HG02981 (cell line): ENCODE data around the gene MTG2.
A peak's percentile ranks its signal among the peaks of the same experiment; 100 is the strongest.

ENCODE experiments used
- ATAC-seq: cut with Tn5 transposase; IDR thresholded peaks from one replicate; pipeline ENCODE4 v1.9.1; 2021; ENCODE audit warnings: mild to moderate bottlenecking, moderate library complexity; ENCODE audit not compliant: unreplicated experiment

Gene MTG2

DNA sequence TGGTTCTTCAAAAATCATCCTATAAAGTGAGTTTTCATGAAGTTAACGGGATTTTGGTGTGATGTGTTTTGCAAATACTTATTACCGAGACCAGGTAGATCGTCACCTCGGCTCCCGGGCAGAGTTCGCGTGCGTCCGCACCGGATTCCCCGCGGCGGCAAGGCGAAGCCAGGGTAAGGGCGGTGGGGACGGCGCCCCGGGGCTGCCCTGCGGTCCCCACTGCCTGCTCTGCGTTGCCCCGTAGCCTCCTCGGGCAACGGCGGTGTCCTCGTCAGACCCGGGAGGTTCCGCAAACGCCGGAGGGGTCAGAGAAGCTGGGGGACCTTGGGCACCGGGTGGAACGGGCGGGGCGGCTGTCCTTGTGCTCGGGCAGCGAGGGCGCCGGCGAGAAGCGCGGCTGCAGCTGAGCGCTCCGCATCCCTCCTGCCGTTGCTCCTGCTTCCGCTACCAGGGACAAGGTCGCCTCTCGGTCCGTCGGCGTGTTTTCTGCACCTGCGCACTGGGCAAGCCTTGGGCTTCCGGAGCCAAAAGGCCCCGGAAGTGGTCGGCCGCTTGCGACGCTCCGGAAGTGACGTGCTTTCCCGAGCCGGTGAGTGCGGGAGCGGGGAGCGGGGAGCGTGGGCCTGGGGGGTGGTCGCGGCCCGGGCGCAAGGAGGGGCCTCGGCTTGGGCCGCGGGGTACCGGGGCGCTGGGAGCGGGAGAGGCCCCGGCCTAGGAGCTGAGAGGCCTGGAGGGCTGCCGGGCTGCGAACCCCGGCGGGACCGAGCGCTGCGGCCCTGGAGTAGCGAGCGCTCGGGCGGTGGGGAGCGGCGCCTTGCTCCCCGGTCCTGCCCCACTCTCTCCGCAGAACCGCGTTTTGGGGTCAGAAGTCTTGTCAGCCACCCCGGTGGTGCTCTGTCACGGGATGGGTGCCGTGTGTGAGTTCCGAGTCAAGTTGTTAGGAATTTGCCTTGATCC lies at the start of gene MTG2:
Gene MTG2, plus strand, starts transcription at position 560 of the 957 bp plus-strand sequence. CDS start 10,393 bp downstream, outside the sequence.
- ATAC-seq: peak; percentile 93

GRCh38 chr20:62133051-62133845 lies 49.6 kb upstream of the MTG2 start:
- ATAC-seq: no peak

GRCh38 chr20:62133864-62134263 lies 49.0 kb upstream of the MTG2 start:
- no peak for ATAC-seq

DNA sequence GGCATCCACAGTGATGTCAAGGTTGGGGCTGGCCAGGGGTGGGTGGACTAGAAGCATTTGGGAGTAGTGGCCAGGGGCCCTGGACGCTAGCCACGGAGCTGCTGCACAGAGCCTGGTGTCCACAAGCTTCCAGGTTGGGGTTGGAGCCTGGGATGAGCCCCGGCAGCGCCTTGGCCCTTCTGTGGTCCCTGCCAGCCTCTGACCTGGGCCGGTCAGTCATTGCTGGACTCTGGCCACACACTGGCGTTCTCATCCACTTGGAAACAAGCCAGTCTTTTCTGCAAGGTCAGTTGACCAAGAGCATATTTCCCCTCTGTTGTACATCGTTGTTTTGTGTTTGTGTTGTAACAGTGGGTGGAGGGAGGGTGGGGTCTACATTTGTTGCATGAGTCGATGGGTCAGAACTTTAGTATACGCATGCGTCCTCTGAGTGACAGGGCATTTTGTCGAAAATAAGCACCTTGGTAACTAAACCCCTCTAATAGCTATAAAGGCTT lies 48.0 kb upstream of the MTG2 start:
- no peak for ATAC-seq

DNA sequence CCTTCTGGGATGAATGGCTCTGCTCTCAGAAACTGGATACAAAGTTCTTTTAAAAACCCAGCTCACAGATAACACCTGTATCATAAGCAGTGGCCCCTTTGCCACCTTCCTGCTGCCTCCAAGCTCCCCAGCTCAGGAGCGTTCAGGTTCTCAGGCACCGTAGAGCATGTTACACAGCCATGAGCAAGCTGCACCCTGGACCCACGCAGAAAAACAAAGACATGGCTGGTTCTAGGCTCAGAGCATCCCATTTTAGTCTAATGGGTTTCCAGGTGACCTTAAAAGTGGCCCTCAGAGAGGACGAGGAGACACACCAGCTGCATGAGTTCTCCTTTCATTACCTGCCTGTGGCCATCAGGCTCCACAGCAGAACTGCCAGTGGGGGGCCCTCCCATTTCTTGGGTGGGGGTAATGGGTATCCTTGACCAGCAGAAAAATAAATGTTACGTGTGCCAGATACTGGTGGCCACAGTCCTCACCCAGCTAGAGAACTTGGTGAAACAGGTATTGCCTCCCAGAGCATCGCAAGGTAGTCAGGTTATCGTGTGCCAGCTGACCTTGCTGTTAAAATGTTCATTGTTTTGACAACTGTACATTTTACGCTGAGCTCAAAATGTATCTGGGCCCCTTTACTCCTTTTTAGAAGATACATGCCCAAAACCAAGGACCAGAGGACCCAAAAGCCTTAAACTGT lies 47.1 kb upstream of the MTG2 start:
- no peak for ATAC-seq

DNA sequence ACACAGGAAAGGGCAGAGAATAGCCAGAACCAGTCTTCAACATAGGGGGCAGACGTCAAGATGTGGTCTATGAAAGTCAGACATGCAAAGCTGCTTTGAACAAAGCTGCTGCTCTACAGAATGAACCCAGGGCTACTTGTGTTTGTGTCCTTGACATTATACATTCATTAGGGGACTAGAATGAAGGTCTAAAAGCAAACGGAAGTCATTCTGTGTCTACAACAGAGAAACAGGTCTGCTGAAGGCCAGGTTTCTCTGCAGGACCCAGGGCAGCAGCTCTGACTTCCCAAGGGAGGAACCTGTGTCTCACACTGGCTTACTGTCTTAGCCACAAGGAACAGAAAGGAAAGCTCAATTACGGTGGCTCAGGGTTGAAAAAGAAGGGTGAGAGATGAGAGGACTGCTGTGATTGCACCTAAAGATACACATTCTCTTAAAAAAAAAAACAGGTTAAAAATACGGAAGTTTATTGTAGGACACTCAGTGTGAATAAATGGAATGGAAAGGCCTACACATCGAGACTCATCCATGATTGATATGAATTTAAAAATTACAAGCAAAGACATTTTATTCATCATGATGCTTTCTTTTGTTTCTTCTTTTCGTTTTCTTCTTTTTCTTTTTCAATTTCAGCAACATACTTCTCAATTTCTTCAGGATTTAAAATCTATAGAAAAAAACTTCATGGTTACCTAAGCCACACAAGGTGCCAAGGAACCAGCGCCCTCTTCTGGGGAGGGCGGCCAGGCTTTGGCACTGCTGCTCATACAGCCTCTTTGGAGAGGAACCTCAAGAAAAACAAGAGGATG lies 46.3 kb upstream of the MTG2 start:
- ATAC-seq: no peak

DNA sequence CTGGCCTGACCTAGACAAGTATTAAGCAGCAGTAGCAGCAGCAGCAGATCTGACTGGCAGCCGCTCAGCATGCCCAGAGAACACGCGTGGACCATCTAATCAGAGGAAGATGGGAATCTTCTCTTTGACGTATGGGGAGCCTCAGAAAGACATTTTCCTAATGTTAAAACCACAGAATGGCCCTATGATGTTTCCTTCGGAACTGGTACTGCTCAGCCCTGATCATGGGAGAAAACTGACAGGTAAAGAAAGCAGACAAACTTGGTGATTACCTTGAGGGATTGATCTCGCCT lies 45.8 kb upstream of the MTG2 start:
- no peak for ATAC-seq

- ATAC-seq: no peak
Measured at GRCh38 chr20:62137478-62138203, 45.2 kb upstream of the MTG2 start.

DNA sequence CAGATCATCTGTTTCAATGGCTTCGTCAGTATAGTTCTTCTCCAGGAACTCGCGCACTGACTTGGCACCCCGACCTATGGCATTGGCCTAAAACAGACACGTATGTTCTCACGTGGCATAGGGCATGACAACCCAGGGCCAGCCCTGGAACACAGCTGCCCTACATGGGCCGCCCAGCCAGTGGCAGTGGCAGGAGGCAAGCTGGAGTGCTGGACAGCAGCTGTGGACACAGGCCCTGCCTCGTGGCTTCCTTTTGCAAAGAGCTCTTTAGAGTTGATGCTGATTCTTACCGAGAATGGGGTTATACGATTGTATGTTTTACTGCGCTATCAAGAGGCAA lies 44.7 kb upstream of the MTG2 start:
- ATAC-seq: no peak

DNA sequence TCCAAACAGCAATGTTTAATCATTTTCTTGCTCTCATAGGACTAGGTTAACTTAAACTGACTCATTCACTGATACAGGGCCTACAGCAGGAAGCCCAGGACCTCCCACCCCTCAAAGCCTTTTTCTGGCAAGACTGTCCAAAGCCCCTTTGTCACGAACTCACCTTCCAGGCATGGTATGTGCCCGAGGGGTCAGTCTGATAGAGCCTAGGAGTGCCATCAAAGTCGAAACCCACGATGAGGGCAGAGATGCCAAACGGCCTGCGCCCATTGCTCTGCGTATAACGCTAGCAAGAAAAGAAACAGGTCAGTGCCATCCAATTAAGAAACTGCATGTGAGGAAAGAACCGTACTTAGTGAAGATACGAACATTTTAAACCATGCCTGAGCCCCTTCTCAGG lies 43.9 kb upstream of the MTG2 start:
- no peak for ATAC-seq

DNA sequence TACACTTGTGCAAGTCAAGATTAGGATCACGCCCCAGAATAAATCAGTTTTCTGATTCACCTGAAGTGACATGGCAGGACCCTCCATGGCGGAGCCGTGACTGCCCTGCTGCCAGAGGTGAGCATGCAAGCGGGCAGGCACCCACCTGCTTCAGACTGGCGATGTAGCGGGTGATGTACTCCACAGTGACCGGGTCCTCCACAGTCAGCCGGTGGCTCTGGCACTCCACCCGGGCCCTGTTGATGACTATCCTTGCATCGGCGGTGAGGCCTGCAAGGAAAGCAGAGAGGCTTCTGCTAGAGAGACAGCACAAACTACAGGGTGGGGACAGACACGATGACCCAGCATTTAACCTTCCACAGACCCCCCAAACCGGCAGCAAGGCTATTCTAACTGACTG lies 43.2 kb upstream of the MTG2 start:
- no peak for ATAC-seq

- ATAC-seq: no peak
Measured at GRCh38 chr20:62141043-62141396, 41.8 kb upstream of the MTG2 start.

DNA sequence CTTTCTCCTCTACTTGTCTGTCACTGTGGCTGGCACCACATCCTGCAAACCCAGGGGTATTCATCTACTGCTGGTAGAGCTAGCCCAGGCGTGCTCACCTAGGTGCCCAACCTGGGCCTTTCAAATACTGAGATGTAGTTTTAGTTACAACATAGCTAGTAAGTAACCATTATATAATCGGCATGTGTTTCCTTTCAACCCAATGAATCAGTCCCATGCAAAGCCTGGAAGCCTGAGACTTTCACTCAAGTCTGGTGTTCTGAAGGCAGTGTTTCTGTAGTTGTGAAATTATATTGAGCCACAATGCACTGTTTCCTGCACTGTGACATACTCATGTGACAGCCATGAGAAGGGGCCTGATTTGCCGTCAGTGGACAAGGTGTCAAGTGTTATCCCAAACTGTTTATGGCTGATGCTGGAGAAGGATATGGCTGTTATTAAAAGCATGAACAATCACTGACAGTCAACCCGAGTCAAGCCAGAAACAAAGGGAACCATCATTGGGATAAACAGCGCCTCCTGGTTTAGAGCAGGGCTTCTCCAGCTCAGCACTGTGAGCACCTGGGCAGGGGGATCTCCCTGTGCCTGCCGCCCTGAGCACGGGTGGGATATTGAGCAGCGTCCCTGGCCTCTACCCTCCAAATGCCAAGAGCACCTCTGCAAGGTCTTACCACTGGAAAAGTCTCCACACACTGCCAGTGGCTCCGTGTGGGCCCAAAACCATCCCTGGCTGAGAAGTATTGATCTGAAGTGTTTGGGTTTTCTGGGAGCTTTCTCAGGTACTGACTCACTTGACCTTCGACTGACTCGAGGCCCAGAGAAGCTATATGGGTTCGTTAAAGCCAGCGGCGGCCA lies 41.2 kb upstream of the MTG2 start:
- no peak for ATAC-seq

DNA sequence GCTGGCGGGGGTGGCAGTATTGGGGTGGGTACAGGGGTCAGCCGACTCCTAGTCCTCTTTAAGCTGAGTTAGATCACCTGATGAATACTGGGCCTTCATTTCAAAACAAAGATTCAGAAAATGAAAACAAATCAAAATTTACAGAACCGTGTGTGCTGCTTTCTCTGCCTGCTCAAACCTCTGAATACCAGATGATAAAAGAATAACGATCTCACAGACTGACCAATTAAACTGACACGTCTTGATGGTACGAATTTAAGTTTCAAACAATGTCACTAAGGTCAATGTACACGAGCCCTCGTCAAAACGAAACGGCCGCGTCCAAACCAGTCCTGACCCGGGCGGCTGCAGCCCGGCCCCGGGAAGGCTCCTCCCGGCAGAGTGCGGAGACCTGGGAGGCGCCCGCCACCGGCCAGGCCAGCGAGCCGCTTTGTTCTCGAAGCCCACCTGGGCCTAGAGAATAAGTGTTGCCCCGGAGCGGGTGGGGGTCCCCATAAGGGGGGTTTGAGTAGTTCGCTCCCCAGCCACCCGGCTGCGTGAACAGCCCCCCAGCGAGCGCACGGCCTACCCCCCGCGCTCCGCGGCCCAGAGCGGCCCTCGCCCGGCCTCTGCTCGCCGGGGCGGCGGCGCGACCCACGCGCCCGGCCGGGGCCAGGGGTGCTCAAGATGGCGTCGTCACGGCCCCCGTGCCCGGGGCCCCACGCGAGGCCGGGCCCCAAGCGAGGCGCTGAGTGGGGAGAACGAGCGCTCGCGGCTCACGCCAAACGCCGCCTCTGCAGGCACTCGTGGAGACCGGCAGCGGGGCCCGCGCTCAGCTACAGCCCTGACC lies 40.4 kb upstream of the MTG2 start:
- ATAC-seq: peak; percentile 19

DNA sequence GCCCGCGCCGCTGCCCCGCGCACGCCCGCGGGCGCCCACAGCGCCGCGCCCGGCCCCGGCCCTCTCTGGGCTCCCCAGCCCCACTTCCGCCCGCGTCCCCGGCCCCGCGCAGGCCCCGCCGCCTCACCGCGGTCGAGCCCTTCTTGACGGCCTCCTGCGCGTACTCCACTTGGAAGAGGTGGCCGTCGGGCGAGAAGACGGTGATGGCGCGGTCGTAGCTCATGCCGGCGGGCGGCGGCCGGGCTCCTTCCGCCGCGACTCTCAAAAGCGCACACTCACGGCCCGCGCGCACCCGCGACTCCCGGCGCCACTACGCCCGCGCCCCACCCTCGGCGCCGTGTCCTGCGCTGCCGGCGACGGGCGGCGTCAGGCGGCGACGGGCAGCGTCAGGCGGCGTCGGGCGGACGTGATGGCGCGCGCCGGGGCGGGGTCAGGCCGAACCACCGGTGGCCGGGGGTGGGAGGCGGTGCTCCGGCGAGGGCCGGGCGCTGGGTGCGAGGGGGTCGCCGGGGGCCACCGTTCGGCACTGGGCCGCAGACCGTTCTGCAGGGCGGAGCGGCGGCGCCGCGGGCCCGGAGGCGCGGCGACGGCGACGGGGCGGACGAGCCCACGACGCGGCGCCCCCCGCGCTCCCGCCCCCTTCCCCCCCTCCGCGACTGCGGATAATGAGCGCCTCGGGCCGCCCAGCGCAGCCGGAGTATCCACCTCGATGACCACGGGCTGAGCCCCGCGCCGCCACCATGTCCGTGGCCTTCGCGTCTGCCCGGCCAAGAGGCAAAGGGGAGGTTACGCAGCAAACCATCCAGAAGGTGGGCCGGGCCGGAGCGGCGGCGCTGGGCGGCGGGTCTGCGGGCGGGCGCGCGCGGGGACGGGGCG lies 39.5 kb upstream of the MTG2 start, which contains the start of the genes PSMA7 and SS18L1:
Gene PSMA7, minus strand, starts transcription at position 314 of the 876 bp plus-strand sequence. Its CDS starts 91 bp downstream, at position 223.
Gene SS18L1, plus strand, starts transcription at position 689 of the 876 bp plus-strand sequence. Its CDS starts 52 bp downstream, at position 741.
- peak; percentile 79 for ATAC-seq

DNA sequence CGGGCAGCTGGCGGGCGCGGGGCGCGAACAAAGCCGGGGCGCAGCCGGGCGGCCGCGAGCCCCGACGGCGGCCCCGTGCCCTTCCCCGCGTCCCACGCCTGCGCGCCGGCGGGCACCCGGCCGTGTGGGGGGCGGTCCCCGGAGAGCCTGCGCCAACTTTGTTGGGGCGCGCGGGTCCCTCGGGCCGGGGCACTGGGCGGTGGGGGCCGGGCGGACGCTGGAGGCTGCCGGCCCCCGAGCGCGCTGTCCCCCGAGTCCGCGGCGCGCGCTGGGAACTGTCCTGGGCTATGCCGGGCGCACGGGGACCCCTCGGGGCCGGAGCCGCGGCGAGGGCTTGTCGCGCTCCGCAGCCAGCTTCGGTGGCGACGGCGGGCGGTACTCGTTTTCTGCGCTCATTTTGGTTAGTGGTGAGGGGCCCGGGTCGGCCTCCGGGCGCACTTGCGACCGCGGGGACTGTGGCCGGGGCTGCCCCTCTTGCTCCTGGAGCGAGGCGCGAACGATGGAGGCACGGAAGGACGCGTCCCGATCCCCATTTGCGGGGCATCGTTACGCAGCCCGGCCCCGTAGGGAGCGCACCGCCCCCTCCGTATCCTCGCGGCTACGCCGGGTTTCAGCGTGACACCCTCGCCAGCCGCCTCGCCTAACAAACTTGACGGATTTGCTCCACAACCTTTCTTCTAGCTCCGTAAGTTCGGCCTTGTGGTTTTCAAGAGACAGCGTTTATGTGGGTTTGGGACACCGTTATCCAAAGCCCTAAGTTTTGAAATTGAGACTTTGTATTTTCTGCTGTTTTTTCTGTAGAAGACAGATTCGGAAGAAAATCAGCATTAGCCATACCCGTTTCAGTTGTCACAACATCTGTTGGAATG lies 38.6 kb upstream of the MTG2 start:
- ATAC-seq: peak; percentile 17
